ENCODE data around the gene ERCC6L2.

Gene ERCC6L2

DNA sequence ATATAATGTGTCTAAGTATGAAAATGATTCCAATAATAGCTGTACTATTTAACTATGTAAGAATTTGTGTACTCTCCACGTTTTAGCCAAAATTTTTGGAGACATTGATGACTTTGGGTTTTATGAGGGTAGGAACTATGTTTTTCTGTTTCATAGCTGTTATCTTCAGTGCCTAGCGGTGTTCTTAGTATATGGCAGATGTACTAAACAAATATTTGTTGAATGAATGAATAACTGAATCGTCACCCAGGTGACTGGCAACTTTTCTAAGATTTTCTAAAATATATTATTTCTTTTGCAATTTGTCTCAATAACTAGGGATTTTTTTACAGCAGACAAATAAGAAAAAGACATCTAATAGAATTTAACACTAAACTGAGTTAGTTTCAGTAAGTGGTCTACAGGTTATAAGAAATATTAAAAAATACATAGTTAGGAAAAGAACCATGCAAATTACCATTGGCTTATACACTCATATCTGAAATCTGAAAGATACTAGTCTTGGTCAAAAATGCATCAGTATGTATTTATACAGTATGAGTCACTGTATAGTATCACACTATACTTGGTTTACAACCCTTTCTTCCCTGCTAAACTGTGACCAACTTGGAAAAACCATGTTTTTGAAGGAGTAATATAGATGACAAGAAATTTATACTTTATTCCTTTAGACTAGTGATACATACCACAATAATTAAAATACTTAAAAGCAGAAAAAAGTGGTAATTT lies 10.5 kb upstream of the ERCC6L2 start:
- no peak for DNase-seq (ENCODE audit: low read depth in 2 of 2, low spot score in 1 of 2)

DNA sequence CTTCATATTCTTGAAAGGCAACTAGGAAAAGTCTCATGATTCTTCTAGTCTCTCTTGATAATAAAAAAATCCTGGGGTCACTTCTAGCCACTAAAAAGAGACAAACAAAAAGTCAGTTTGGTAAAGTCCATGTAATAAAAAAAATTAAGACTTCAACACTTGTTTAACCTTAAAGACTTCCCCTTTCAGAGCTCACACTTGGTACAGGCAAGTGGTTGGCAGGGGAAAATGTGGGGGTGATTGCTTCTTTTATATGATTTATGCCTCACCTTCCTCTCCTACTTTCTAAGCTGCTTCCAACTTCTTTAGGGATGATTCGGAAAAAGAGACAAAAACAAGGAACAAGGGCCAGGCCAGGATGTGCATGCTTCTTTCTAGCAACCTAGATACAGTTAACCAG lies 5.1 kb upstream of the ERCC6L2 start:
- DNase-seq (ENCODE audit: low read depth in 2 of 2, low spot score in 1 of 2): no peak

DNA sequence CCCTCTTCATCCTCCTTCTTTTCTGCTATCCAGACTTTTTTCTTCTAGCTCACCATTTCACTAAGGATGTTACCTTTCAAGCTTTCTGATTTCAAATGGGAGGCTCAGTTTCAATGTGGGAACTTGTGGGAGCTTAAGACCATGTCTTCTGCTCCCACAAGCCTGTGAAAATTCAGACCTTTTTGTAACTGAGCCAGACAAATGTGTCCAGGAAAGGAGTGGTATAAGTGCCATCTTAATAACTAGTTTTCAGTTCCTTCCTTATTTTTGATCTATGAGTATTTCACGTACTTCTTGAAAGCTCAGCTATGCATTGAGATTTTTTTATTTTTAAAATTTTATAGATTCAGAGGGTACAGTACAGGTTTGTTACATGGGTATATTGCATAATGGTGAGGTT lies 4.6 kb upstream of the ERCC6L2 start:
- no peak for DNase-seq (ENCODE audit: low read depth in 2 of 2, low spot score in 1 of 2)

DNA sequence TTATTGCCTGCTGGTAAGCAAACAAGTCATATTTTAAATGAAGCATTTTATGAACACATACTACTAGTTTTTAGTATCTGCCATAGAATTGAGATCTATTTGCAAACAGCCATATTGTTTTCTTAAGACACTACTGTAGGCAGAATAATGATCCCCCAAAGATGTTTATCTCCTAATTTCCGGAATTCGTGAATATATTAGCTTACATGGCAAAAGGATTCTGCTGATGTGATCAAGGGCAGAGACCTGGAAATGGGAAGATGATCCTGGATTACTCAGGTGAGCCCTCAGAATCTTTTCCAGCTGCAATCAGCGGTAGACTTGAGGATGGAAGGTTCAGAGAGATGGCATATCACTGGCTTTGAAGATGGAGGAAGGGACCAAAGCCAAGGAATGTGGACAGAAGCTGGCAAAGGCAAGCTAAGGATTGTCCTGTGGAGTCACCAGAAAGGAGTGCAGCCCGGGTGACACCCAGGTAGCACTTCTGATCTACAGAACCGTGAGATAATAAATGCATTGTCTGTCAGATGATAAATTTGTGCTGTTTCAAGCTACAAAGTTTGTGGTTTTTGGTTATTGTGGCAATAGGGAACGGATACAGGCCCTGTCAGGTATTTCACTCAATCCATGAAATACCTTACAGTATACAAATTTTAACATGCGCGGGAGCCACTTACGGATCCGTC lies 1.0 kb upstream of the ERCC6L2 start:
- no peak for DNase-seq (ENCODE audit: low read depth in 2 of 2, low spot score in 1 of 2)

DNA sequence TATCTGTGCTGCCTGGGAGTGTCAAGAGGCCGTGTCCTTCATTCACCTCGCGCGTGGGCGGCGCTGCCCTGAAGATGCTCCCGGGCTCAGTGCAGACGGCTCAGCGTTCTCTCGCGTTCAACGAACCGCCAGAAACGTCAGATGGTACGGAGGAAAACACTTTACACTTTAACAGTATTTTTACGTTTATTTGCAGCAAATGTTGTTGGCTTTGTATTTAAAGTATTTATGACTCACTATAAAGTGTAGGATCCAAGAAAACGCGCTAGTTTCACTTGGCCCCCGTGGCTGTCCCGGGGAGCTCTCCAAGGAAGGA lies 544 bp upstream of the ERCC6L2 start:
- DNase-seq (ENCODE audit: low read depth in 2 of 2, low spot score in 1 of 2): peak; percentile 8 to 25

DNA sequence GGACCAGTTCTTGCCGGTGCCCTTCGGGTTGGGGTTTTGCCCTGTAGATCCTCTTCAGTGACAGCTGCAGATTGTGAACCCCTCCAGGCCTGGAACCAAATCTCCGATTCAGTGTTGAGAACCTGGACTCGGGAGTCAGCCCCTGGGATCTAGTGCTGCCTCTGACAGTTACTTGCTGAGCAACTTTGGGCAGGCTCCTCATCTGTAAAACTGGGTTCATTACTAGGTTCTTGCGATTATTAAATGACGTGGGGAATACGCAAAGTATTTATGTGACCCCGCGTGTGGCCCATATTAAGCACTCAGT lies 600 bp downstream of the ERCC6L2 start:
- no peak for DNase-seq (ENCODE audit: low read depth in 2 of 2, low spot score in 1 of 2)

DNA sequence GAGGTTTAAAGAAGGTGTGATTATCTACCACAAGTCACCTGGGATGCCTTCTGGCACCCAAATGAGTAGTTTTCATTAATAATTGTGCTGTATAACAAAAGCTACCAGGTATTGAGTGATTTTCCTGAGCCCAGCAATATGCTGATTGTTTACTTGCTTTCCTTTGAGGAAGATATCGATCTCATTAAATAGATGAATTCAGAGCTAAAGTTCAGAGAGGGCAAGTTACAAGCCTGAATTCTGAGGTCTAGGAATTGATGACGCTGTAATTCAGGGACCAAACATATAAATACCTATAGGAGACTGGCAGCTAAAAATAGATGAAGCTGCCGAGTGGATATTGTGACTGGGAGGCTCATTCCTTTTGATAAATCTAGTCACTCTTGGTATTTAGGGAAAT lies 1.1 kb downstream of the ERCC6L2 start:
- DNase-seq (ENCODE audit: low read depth in 2 of 2, low spot score in 1 of 2): no peak

DNA sequence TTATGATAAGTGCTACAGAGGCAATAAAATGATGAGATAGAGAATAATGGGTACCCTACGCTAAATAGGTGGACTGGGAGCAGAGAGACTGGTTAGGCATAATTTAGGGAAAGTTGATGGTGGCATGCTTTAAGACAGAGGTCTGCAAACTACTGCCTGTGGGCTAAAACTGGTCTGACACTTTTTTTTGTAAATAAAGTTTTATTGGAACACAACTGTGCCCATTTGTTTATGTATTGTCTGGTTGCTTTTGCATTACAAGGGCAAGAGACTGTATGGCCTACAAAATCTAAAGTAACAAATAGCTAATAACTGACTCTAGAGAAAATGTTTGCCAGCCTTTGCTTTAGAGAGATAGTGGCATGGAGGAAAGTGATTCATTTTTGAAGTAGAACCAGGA lies 2.5 kb downstream of the ERCC6L2 start:
- DNase-seq (ENCODE audit: low read depth in 2 of 2, low spot score in 1 of 2): no peak

DNA sequence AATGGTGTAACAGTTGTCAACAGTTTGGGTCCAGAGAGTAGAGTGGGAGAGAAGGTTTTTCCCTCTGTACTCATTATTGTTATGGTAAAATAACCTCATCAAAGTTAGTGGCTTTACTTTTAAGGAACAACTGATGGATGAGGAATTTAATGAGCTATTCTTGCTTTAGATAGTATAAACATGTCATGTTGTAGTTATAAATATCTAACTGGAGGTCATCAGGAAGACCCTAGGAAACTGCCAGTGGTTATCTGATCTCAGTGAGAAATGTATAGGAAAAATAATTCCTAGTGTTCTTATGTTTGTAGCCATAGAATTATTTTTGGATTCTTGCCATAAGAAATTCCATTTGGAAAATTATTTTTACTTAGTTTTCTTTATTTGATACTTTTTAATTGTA lies 4.1 kb downstream of the ERCC6L2 start:
- DNase-seq (ENCODE audit: low read depth in 2 of 2, low spot score in 1 of 2): no peak

DNA sequence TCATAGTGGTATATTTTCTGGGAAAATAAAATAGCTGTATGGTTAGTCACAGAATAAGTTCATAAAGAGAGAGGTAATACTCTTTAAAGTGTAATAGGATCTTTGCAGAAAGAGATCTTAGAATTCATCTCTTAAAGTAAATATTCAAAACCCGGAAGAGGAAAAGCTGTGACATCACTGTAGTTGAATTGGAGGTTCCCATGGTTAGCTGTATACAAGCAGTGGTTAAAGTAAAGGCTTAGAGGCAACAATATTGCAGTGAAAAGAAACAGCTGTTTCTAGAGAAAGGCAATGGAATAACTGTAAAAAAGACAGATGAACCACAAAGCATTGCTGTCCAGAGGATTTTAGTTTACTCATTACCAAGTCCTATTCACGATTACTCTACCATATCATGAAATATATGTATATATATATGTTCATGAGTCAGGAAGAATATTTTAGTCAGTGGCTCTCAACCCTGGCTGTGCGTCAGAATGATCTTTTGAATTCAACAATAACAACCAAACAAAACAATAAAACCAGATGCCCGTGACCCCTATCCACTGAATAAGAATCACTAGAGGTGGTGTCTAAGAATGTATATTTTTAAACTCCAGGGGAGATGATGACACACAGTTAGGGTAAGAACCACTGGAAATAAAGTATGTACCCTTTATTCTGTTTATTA lies 4.7 kb downstream of the ERCC6L2 start:
- no peak for DNase-seq (ENCODE audit: low read depth in 2 of 2, low spot score in 1 of 2)

DNA sequence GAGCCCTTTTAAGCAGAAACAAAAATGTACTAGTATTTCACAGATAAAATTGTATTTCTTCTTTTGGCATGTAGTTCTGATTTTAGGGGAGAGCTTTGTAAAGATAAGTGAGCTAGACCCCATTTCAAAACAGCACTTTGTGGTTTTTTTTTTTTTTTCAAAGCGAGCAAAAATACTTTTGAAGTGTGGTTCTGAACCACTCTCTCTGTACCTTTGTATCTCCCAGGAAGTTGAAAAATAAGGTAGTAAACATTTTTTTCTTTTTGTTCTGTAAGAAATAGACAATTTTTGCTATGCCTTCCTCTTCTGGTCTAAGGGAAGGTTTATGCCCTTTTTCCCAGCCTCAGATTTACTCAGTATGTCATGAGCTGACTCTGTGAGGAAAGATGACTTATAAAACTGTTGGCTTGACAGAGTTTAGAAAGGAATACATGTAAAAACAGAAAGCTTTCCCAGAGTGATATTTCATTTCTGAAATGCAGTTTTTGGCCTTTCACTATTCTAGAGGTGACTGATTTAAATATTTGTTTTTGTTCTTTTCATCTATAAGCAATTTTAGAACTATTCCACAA lies 12.5 kb downstream of the ERCC6L2 start:
- no peak for DNase-seq (ENCODE audit: low read depth in 2 of 2, low spot score in 1 of 2)

DNA sequence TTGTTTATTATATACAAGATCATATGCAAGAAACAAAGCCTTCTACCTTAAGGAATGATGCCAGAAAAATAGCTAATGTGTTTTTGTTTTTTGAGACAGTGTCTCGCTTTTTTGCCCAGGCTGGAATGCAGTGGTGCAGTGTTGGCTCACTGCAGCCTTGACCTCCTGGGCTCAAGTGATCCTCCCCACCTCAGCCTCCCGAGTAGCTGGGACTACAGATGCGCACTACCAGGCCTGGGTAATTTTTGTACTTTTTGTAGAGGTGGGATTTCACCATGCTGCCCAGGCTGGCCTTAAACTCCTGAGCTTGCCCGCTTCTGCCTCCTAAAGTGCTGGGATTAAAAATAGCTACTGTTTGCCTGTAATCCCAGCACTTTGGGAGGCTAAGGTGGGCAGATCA lies 15.1 kb downstream of the ERCC6L2 start:
- no peak for DNase-seq (ENCODE audit: low read depth in 2 of 2, low spot score in 1 of 2)

DNA sequence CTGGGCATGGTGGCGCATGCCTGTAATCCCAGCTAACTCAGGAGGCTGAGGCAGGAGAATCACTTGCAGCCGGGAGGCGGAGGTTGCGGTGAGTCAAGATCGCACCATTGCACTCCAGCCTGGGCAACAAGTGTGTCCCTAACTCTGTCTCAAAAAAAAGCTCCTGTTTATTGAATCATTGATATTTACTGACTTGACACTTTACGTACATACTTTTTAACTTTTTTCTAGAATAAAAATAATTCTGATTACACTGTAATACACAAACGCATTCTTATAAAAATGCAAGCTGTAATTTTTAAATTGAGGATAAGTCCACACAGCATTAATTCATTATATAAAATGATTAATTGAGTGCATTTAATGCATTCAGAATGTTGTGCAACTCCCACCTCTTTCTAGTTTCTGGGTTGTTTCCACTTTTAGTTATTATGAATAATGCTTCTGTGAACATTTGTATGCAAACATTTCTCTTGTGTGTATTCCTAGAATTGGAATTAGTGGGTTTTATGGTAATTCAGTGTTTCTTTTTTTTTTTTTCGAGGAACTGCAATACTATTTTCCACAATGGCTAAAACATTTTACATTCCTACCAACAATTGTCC lies 15.7 kb downstream of the ERCC6L2 start:
- DNase-seq (ENCODE audit: low read depth in 2 of 2, low spot score in 1 of 2): no peak

DNA sequence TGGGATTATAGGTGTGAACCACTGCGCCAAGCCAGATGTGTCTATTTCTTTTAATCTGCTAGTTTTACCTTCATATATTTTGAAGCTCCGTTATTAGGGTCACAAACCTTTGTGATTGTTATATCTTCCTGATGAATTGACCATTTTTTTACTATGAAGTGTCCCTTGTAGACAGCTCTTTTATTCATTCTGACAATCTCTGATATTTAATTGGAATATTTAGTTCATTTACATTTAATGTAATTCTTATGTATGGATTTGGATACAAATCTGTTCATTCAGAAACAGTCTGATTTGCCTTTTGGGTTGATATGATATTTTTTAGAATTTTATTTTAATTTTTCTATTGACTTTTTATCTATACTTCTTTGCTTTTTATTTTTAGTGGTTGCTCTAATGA lies 17.2 kb downstream of the ERCC6L2 start:
- no peak for DNase-seq (ENCODE audit: low read depth in 2 of 2, low spot score in 1 of 2)

DNA sequence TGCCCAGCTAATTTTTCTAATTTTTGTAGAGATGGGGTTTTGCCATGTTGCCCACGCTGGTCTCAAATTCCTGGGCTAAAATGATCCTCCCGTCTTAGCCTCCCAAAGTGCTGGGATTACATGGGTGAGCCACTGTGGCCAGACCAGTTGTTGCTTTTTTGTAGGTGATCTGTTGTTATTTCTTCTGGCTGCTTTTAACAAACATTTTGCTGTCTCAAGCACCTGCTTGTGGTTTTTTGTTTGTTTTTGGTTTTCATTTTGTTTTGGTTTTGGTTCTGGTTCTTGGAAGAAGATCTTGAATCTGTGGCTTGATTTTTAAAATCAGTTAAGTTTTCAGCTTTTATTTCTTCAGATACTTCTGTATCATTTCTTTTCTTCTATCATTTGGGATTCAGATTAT lies 21.1 kb downstream of the ERCC6L2 start:
- no peak for DNase-seq (ENCODE audit: low read depth in 2 of 2, low spot score in 1 of 2)

DNA sequence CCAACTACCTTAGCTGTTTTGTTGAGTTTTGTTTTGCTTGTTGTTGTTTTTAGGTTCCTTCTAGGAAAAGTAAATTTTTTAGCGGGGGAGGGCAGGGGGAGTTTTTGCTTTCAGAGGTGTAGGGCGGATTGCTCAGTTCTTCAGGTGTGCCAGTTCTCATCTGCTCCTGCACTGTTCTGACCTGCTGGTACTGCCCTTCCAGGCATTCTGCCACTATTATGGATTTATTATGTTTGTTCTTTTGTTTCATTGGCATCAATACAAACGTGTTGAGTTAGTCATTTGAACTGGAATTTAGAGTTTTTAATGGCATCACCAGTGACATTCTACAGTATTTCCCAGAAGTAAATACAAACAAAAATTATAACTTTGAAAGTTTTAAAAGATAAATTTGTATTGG lies 26.0 kb downstream of the ERCC6L2 start:
- DNase-seq (ENCODE audit: low read depth in 2 of 2, low spot score in 1 of 2): no peak

DNA sequence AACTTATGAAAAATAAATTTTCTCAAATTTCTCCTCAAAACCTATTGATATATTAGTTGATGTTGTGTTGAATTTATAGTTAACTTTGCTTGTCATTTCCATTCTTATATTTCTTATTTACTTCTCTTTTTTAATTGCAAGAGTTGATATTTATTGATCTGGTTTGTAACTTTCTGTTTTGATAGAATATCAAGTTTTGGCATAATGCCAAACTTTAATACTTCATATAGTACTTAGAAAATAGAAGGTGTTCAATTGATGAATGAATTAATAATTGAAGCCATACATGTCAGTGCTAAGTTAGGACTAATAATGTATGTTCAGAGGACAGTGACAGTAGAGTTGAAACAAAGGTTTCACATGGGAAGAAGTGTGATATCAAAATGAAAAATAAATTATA lies 27.9 kb downstream of the ERCC6L2 start:
- DNase-seq (ENCODE audit: low read depth in 2 of 2, low spot score in 1 of 2): no peak

DNA sequence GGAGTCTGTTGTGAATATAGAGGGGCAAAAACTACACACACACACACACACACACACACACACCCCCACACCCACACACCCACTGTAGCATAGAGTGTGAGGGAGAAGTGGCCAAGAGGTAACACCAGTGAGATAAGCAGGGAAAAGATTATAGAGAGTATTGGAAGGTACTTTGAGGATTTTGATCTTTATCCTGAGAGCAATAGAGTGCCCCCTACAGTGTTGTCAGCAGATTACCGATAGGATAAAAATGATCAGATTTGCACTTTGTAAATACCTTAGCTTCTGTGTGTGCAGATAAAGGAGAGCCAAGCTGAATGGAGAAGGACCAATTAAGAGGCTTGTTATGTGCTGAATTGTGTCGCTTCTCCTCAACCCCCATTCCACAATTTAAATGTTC lies 32.3 kb downstream of the ERCC6L2 start:
- no peak for DNase-seq (ENCODE audit: low read depth in 2 of 2, low spot score in 1 of 2)

DNA sequence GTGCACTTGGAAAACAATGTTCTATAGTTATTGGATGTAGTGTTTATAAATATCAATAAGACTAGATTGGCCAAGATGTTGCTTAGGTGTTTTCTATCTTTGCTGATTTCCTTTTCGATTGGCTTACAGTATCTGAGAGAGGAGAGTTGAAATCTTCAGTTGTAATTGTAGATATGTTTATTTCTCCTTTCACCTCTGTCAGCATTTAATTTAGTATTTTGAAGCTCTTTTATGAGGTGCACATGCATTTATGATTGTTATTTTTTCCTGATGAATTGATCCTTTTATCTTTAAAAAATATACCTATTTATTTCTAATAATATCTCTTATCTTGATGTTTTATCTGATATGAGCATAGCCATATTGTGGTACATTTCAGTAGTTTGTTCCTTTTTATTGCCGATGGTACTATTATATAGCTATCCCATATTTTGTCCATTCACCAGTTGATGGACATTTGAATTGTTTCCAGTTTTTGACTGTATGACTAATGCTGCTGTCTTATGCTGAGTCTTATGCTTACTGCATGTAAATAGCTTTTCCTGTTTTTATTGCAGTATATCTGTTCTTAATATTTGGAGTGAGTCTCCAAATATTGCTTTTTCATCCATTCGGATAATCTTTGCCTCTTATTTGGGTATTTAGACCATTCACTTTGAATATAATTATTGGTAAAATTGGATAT lies 34.7 kb downstream of the ERCC6L2 start:
- DNase-seq (ENCODE audit: low read depth in 2 of 2, low spot score in 1 of 2): no peak

DNA sequence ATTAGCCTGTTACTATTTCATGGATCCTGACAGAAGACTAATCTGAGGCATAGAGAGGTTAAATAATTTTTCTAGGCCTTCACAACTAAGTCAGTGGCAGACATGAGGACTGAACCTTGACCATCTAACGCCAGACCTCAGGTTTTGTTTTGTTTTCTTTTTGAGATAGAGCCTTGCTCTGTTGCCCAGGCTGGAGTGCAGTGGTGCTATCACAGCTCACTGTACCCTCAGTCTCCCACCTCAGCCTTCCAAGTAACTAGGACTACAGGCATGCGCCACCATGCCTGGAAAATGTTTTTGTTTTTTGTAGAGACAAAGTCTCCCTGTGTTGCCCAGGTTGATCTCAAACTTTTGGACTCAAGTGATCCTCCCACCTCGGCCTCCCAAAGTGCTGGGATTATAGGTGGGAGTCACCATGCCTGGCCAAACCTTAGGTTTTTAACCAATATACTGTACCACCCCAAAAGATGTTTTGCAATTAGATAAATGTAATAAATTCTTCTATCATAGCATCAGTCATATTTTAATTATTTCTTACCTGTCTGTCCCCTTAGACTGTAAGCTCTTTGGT lies 35.4 kb downstream of the ERCC6L2 start:
- no peak for DNase-seq (ENCODE audit: low read depth in 2 of 2, low spot score in 1 of 2)

DNA sequence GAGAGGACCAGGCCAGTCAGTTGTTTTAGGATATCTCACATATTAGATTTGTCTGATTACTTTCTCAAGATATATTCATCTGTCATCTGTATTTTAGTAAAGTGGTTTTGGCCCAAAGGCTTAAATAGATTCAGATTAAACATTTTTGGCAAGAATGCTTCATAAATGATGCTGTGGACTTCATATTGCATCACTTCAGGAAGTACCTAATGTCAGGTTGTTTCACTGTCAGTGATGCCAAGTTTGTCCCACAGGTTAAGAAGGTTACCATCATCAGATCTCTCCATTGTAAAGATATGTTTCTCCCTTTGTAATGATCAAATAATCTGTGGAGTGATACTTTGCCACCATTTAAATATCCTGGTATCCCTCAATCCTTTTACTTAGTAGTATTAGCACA lies 37.3 kb downstream of the ERCC6L2 start:
- DNase-seq (ENCODE audit: low read depth in 2 of 2, low spot score in 1 of 2): no peak
